Fibroblast of the aortic adventitia (primary cell): ENCODE results near the gene MUSK. TPM values are rescaled to one million over a fixed set of nuclear protein-coding genes. Genes with fewer than 3 reads are reported as not detected.

ENCODE experiments used
- DNase-seq: peaks from one replicate; pipeline ENCODE4 v3.0.0-alpha.2; 2010; ENCODE audit warnings: low read depth
- H3K4me3 ChIP-seq: 2 replicates; pipeline ENCODE4 v1.5.1; 2011; ENCODE audit warnings: low read depth, mild to moderate bottlenecking, control low read depth, low read length, moderate library complexity
- total RNA-seq: library from RNA; depleted of rRNA; stranded (reverse); fragments of >200 nt; gene quantifications from 2 replicates; pipeline ENCODE4 v1.2.3, GENCODE V29; 2012; ENCODE audit warnings: low replicate concordance
- TF ChIP-seq, protein P1 (sequence below): IDR thresholded peaks from 2 replicates; pipeline ENCODE4 v1.5.1; 2011; ENCODE audit warnings: mild to moderate bottlenecking, low read length, control low read depth, inconsistent platforms; ENCODE audit not compliant: insufficient read depth

Gene MUSK
- total RNA-seq, 1 donor = 1.4 TPM

DNA sequence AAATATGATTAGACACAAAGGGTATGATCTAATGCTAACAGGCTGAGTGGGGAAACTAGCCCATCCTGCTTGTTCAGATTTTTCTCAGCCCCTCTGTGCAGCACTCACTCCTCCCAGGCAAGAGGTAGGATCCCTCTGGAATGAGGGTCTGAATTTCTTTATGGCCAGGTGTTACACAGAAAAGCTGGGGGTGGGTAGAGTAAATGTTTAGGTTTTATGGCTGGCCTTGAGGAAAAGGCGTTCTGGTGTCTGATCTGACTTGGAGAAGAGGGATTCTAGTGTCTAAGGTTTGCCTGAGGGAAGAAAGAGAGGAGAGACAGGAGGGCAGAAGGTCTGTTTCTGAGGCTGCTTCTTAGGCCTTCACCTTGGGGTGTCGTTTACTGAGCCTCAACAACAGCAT, 97.3 kb downstream of the MUSK start:
- no peak for DNase-seq
- H3K4me3 ChIP-seq = no peak overlapping the region
- TF ChIP-seq, protein P1, sequence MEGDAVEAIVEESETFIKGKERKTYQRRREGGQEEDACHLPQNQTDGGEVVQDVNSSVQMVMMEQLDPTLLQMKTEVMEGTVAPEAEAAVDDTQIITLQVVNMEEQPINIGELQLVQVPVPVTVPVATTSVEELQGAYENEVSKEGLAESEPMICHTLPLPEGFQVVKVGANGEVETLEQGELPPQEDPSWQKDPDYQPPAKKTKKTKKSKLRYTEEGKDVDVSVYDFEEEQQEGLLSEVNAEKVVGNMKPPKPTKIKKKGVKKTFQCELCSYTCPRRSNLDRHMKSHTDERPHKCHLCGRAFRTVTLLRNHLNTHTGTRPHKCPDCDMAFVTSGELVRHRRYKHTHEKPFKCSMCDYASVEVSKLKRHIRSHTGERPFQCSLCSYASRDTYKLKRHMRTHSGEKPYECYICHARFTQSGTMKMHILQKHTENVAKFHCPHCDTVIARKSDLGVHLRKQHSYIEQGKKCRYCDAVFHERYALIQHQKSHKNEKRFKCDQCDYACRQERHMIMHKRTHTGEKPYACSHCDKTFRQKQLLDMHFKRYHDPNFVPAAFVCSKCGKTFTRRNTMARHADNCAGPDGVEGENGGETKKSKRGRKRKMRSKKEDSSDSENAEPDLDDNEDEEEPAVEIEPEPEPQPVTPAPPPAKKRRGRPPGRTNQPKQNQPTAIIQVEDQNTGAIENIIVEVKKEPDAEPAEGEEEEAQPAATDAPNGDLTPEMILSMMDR = no peak

DNA sequence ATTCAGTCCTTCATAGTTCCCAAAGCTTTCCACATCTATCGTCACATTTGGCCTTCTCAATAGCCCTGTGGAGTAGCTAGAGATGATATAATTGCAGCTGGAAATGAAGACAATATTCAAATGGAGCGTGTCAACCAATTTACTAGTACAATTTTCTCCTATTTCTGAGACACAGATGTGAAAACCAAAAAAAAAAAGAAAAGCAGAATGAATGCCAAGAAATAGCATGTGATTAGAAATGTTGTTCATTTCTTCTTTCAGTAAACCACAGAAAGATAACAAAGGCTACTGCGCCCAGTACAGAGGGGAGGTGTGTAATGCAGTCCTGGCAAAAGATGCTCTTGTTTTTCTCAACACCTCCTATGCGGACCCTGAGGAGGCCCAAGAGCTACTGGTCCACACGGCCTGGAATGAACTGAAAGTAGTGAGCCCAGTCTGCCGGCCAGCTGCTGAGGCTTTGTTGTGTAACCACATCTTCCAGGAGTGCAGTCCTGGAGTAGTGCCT, 99.0 kb downstream of the MUSK start:
- no peak overlapping the region for H3K4me3 ChIP-seq
- TF ChIP-seq, protein P1 = no peak
- DNase-seq = peak; percentile 96

DNA sequence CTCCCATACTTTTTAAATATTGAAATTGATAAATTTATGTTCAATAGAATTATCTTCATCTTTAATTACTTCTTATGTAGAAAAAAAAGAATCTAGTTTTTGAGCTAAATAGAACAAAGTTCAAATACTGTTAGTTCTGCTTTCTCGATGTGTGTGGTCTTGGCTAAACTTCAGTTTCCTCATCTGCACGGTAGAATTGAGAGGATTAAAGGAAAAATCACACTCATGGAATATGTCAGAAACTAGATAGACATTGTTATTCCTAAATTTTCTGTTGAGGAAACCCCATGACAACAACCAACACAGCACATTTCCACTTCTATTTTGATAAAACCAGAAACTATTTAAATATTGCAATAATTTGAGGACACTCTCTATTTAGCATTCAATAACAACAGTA, 100.3 kb downstream of the MUSK start:
- DNase-seq = no peak
- TF ChIP-seq, protein P1 = no peak
- no peak overlapping the region for H3K4me3 ChIP-seq

DNA sequence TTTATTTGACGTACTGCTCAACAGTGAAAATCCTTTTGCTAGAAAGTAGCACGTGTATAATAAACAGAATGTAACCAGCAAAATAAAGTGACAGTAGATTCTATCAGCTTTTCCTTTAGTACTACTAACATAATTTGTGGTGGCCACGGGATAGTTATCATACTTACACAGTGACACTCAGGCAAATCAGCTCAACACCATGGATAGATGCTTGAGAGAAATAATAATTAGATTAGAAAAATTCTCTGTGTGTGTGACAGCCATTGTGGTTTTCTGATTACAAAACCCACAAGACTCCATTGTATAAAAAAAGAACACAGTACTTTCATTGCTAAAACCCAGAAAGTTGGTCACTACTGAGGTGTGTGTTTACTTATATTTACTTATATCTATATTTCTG, 101.1 kb downstream of the MUSK start:
- peak; percentile 50 for DNase-seq
- H3K4me3 ChIP-seq = no peak overlapping the region
- TF ChIP-seq, protein P1 = no peak

DNA sequence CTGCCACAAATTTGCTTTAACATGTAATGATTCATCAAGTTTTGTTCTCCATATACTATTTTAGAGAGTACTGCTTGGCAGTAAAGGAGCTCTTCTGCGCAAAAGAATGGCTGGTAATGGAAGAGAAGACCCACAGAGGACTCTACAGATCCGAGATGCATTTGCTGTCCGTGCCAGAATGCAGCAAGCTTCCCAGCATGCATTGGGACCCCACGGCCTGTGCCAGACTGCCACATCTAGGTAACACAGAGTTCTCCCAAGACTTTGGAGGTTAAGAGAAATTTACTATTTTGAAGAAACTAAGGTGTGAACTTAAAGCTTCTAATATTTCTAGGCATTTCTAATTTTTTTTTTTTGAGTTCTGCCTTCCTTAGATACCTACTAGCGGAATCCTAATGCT, 107.1 kb downstream of the MUSK start:
- TF ChIP-seq, protein P1 = no peak
- DNase-seq = no peak
- H3K4me3 ChIP-seq = no peak overlapping the region

DNA sequence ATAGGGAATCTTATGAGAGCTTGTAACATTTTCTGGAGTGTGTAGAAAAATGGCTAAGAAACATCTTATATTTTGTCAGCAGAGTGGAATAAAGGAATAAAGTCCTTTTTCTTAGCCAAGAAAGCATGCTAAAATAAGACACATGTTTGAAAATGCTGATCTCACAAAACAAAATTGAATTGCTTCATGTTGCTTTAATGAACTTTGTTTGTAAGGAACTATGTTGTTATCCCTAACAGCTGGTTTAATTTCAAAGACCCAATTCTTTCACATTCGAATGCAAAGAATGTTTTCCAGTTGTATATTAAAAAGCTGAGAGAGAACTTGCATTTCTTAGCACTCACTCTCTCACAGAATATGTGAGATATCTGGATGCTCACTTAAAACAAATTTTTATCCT, 107.6 kb downstream of the MUSK start:
- H3K4me3 ChIP-seq = no peak overlapping the region
- TF ChIP-seq, protein P1 = no peak
- DNase-seq = no peak

DNA sequence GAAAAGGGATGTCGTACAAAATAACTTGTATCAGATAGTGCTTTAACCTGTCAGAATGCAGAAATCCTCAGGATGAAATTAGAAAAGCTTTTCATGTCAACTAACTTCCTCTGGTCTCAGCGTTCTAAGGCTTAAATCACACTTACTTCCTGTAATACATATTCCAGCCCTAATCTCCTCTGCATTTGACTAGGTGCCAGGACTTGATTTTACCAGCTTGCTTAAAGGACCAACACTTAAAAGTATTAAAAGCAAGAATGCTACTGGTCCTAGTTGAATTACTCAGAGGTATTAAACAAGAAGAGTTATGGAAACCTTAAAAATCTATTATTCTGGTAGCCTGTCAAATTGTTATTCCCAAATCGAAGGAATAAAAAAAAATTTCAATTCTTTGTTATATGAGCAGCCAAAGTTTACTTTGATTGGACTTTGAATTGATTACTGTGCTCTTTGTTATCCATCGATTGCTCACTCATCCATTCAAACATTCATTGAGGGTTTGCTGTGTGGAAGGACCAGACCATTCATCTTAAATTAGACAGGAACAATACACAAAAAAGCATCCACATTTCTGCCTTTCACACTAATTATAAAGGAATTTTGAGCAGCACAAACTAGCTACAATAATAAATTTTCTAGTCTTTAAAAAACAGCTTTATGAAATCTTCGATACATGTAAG, 108.7 kb downstream of the MUSK start:
- TF ChIP-seq, protein P1 = no peak
- DNase-seq = peak; percentile 70
- no peak overlapping the region for H3K4me3 ChIP-seq
